T follicular helper cell (primary cell): ENCODE results near the gene GJB5.

ENCODE experiments used
- DNase-seq: peaks from one replicate; pipeline ENCODE4 v3.0.0-alpha.2; 2020; ENCODE audit warnings: low read depth

Gene GJB5

GRCh38 chr1:34794790-34795180, 39.9 kb downstream of the GJB5 start:
- no peak for DNase-seq

DNA sequence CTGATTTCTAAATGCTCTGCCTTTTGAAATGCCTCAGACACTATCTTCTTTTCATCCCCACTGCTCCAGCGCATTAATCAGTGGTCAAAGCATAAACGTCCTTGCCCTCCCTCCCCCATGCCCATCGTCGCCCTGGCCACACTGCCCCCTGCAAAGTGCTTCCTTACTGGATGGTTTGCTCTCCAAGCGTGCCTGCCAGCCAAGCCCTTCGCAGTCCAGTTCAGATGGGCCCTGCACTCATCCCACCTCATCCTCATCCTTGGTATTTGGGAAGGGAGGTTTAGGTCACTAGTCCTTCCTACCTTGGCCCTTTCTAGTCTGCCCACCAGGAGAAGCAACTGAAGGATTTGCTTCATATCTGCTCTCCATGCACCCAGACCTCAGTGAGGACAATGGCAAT, 41.1 kb downstream of the GJB5 start:
- DNase-seq, result no peak

- DNase-seq, result no peak
Measured at GRCh38 chr1:34796990-34797389, 42.1 kb downstream of the GJB5 start.

DNA sequence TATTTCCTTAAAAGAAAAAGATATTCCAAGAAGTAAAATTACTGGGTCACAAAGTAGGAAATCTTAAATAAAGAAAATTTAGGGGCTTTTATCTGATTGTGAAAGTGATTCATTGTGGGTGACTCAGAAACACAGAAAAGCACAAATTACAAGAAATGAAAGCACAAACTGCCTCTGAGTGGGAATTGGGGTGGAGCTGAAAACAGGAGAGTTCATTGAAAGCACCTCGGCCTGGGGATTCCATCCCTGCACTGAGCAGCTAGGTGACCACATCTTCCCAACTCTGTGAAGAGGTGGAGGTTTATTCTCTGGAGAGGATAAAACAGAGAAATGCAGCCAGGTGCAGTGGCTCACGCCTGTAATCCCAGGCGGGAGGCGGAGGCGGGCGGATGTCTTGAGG, 45.4 kb downstream of the GJB5 start:
- no peak for DNase-seq

GRCh38 chr1:34803770-34804169, 48.9 kb downstream of the GJB5 start:
- no peak for DNase-seq

- DNase-seq, result no peak
Measured at GRCh38 chr1:34806396-34806795, 51.5 kb downstream of the GJB5 start.
